HG02870 (cell line): ENCODE data around the gene LGALS8.

Source experiments
- ATAC-seq: cut with Tn5 transposase; IDR thresholded peaks from one replicate; pipeline ENCODE4 v1.9.1; 2021; ENCODE audit warnings: mild to moderate bottlenecking, moderate library complexity; ENCODE audit not compliant: unreplicated experiment

LGALS8 gene

GRCh38 chr1:236508593-236509027, 15.2 kb upstream of the LGALS8 start:
- ATAC-seq = peak; percentile 47

- ATAC-seq = no peak
Measured at GRCh38 chr1:236509203-236509602, 14.6 kb upstream of the LGALS8 start.

DNA sequence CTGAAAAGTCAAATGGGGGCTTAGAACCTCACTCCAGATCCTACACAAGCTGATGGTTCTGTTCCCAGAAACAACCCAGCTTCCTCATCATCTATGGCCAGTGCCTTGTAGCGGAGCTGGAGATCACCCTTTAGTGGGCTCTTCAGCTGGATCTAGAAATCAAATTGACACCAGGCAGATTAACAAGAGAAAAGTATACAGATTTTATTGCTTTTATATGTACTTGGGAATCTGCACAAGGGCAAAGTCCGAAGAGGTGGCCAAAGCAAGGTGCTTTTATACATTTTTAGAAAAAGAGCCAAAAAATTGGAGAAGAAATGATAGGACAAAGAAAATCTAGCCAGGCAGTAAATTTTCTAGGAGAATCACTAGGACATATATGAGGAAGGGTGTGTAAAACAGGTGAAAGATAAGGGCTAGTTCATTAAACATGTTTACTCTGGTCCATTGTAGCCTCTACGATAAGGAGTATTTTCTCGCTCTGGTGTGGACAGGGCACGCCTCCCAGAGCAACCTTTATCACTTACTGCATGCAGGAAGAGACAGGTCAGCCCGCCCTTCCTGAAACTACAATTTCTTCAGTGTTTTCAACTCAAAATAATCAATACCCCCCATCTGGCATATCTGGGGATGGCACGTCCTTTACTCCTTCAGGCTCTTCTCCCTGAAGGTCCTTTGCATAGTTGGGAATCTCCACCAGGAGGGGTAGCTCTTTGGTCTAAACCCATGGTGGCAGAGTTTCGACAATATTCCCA, 14.0 kb upstream of the LGALS8 start:
- no peak for ATAC-seq

DNA sequence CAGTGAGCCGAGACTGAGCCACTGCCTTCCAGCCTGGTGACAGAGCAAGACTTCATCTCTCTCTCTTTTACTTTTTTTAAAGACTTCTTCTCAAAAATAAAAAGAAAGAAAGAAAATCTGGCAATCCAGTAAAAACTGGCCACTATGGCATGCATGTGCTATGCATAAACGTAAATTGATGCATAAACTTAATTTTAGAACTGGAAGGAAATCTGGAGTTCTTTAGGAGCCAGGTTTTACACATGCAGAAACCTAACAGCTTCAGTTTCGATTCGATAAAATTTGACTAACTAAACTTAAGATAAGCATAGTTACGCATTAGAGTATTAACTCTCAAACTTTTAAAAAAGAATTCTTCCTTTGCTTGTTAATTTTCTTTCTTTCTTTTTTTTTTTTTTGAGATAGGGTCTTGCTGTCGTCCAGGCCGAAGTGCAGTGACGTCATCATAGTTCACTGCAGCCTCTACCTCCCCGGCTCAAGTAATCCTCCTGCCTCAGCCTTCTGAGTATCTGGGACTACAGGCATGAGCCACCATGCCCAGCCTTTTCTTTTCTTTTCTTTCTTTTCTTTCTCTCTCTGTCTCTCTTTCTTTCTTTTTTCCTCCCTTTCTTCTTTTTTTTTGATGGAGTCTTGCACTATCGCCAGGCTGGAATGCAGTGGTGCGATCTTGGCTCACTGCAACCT, 11.9 kb upstream of the LGALS8 start:
- no peak for ATAC-seq

DNA sequence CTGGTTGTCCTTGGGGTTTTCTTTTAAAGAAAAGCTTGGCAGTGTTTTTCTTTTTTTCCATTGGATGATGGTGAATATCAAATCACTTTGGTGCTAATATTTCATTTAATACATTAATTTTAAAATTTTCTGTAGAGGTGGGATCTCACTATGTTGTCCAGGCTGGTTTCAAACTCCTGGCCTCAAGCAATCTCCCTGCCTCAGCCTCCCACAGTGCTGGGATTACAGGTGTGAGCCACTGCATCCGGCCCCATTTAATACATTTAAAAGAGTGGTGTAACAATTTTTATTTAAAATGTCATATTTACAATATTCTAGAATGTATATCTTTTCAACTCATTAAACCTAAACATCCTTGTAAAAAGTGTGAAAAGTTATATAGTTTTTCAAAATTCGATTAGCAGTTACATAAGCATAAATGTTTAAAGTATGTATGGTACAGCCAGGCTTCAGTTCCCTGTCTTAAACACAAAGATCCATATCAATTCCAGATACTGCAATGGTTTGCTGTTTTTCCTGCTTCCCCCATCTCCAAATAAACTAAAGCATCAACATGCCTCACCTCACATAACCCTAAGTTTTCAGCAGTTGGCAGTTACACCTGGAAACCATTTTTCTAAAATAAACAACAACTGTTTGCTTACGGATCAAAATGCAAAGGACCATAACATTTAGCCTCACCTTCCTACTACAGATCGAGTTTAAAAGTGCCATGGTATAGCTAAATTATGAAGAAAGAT, 8.9 kb upstream of the LGALS8 start:
- ATAC-seq = no peak

DNA sequence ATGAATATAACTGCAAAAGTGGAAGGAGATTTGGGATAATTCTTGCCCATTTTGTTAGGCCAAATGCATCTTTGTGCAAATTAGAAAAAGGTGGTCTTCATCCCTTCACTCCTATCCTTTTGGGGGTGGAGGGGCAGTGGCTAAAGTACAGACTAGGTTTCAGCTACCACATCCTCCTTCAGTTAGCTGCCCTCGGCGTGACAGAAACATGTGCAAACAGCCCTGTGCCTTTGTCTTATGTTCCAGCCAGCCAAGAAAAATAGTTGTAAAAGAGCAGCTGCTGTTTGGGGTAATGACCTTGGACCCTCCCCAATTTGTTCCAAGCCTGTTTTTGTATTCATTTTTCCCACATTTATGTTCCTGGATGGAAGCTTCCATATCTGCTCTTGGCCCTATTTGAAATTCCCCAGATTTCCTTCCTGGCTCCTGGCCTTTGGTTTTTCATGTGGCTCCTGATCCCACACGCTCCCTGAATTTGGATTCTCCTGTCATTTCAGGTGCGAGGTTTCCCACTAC, 8.3 kb upstream of the LGALS8 start:
- ATAC-seq = no peak

DNA sequence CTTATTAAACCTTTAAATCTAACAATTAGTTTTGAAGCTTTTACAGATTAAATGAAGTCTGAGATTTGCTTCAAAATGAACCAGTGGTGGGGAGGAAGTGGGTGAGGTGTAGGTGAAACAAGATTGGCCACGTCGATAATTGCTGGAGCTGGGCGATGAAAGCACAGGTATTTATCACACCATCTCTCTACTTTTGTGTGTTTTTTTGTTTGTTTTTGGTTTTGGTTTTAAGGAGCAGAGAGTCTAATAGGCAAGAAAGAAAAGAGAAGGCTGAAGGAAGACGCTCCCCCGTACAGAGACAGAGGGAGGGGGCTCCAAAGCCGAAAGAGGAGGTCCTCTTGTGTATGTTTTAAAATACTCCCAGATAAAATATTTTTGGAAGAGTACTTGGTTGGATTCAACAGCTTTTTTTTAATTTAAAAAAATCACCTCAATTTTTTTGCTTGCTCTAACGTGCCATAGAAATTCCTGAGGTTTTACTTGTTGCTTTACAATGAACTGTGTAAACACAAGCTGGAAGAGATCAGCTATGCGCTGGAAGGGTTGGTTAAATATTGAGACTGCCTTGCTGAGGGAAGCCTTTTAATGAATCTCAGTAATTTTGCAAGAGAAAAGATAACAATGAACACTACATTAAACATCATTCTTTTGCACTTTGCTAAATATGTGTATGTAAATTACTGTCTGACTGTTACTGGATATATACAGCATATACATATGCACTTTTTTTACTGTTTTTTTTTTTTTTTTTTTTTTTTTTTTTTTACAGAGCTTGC, 6.7 kb upstream of the LGALS8 start:
- ATAC-seq = no peak

DNA sequence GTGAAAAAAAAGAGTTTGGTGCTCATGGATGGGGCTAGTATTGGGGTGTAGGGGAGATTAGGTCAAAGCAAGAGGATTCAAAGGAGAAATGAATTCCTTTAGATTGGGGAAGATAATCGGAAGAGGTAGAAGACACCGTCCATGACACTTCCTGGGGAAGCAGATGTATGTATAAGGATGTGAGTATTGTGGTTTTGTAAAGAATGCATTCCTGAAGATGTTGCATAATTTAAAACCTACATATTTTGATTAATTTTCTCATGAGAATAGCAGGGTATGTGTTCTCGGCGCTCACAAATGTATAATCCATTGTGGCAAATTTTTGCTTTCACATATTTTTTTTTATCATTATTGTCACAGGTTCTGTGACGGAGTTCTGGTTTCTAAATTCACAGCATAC, 5.5 kb upstream of the LGALS8 start:
- no peak for ATAC-seq

DNA sequence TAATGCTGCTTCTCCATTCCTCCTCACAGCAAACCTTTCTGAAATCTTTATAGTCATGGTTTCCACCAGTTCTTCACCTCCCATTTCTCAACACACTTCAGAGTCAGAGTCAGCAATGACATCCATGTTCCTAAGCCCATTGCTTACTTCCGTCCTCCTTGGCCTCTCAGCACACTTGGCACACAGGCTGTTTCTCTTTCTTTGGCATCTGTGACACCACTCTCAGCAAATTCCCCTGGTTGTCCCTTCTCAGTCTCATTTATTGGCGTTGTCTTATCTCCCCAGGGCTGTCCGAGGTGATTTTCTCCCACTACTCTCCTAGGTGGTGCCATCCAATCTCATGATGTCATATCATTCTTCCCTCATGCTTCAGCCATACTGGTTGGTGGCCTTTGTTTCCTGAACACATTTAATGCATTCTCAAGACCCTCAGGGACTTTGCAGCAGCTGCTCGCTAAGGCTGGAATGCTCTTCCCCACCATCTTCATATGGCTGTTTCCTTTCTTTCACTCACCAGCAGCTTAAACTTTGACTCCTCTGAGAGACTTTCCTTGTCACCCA, 3.3 kb upstream of the LGALS8 start:
- no peak for ATAC-seq

- ATAC-seq = no peak
Measured at GRCh38 chr1:236522937-236523703, 662 bp upstream of the LGALS8 start.

- ATAC-seq = peak; percentile 89
Measured at GRCh38 chr1:236524142-236524894, 536 bp downstream of the LGALS8 start.

DNA sequence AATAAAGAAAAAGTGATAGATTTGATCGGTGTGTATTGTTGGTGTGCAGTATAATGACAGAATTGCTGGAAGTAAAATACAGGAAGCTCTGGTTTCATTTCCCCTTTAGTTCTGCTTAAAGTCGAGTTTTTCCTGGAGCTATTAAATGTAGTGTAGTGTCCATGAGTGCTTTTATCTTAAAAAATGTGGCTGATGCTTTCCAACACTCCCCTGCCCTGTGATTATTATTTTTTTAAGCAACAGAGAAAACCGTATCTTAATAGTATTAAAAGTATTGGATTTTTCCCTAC, 1.1 kb downstream of the LGALS8 start:
- no peak for ATAC-seq

DNA sequence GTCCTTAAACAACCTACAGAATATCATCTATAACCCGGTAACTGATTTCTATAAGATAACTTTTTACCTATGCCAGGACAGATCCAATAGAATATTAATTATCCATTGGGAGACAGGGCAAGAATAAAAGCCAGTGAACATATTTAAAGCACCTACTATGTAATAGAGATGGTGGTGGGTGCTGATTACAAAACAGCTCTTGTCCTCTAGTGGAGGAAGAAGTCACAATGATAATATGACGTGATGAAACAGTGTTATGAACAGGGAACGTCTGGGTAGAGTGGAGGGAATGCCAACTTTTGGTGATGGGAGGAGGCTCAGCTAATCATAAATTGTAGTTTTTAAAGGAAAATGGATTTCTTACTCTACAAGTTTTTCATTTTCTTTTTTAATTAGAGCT, 2.3 kb downstream of the LGALS8 start:
- ATAC-seq = no peak

DNA sequence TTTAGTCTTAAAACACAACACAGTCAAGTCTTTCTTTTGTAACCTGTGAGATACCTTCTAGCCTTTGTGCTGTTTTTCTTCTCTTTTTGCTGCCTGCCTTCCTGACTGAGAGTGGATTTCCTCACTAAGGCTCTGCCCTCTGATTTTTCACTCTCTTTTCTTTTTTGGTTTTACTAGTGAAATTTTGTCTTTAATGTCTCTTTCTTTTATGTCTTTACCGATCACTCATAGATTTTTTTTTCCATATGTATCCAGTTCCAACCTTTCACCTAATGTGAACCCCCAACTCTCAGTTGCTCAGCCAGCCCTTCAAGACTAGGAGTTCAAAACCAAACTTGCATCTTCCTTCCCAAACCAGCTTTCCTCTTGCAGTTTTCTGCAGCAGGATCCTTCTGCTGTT, 6.5 kb downstream of the LGALS8 start:
- no peak for ATAC-seq

GRCh38 chr1:236530959-236531358, 7.2 kb downstream of the LGALS8 start:
- ATAC-seq = no peak

DNA sequence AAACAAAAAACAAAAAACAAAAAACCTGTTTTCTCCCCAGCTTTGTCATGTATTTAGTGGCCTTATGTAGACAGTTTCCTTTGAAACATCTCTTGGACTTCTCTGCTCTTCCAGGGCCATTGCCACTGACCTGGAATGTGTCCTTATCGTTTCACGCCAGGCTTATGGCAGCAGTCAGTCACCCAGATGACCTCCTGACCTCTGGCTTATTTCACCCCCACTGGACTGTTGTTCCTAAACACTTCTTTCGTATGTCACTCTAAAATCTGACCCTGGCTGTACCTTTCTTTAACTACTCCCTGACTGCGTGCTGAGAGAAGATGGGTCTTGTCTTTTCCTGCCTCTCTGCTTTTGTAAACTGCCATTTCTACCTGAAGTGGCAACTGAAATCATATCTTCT, 9.1 kb downstream of the LGALS8 start:
- no peak for ATAC-seq

DNA sequence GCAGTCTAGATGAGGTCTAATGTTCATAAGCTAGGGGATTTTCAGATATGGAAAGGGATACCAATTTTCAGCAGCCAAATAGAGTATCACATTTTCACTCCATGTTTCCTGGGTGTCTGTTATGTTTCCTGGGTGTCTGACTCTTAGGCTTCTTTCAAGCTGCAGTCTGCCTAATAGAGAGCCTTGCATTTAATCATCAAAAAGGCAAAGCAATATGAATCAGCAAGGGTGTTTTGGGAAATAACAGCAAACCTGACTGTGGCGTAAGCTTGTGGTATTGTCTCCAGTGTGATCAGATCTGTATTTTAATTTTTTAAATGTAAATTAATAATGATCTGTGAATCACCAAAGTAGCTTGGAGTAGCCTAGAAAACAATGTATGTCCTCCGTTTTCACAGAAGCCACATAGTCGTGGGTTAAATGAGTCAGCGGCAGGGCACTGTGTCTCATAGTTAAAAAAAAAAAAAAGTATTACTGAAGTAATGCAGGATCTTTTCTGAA, 10.4 kb downstream of the LGALS8 start:
- no peak for ATAC-seq

DNA sequence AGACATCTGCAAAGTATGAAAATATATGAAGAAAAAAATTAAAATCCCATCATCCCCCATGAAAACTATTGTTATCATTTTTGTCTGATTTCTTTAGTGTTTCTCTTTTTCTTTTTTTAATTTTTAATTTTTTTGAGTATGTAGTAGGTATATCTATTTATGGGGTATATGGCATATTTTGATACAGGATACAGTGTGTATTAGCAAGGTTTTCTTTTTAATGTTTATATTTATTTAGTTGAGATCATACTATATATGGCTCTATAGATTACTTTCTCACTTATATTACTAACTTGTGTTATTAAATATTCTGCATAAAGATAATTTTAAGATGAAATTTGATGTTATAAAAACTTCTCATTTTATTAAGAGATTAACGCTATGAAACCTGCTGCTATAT, 11.4 kb downstream of the LGALS8 start:
- no peak for ATAC-seq

DNA sequence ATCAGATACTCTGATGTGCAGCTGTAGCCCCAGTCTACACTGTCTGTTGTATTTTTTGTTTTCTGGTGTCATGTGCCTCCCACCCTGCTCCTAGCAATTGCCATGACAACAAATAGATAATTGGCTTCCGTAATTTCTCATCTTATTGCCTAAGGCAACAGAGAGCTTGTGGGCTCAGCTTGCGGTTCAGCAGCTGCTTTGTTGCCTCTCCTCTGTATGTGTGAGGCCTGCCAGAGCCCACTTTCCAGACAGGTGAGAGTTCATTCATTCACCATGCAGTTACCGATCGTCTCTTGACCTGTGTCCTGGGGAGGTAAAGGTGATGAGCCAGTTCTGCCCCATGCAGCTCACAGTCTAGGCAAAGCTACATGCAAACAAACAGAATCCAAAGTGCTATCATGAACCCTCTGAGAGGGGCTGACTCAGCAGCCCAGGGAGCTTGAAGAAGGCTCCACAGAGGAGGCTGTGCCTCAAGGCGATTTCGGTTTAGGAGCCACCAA, 11.9 kb downstream of the LGALS8 start:
- ATAC-seq = no peak
